Mononuclear cell (primary cell): ENCODE measurements around the gene GLS. TPM values are rescaled to one million over a fixed set of nuclear protein-coding genes. Genes with fewer than 3 reads are reported as not detected.
"Not testable (repeated sequence)": the region's sequence is repeated elsewhere in the genome, so short reads cannot be mapped to it uniquely, and the experiment has no call there.

Experiments
- H3K27me3 ChIP-seq: 2 replicates; pipeline ENCODE4 v1.6.0; 2011; ENCODE audit warnings: low read length, control low read depth; ENCODE audit not compliant: insufficient read depth
- H3K4me1 ChIP-seq: 2 replicates; pipeline ENCODE4 v1.5.1; 2011; ENCODE audit warnings: mild to moderate bottlenecking, low read length, control low read depth; ENCODE audit not compliant: insufficient read depth
- H3K4me3 ChIP-seq: 2 replicates; pipeline ENCODE4 v1.5.1; 2011; ENCODE audit warnings: mild to moderate bottlenecking, low read length, moderate library complexity
- H3K9me3 ChIP-seq: 2 replicates; pipeline ENCODE4 v1.5.1; 2011; ENCODE audit warnings: low read depth, mild to moderate bottlenecking, control low read depth, low read length
- total RNA-seq: library from RNA; depleted of rRNA; stranded (reverse); fragments of >200 nt; gene quantifications from one replicate; pipeline ENCODE4 v1.2.3, GENCODE V29; 2012

The GLS gene
- total RNA-seq, 1 donor: 256 TPM

GRCh38 chr2:190867832-190868231, 12.8 kb upstream of the GLS start:
- Histone ChIP-seq H3K4me1 (no peaks in the 10 kb centered on the region), H3K27me3 (no peaks in the 10 kb centered on the region), H3K4me3 (no peak overlapping the region), H3K9me3 (no peaks in the 10 kb centered on the region)

GRCh38 chr2:190869721-190870120, 10.9 kb upstream of the GLS start:
- no peak overlapping the region for H3K4me3 ChIP-seq
- no peaks in the 10 kb centered on the region for H3K9me3 ChIP-seq
- H3K4me1 ChIP-seq: no peaks in the 10 kb centered on the region
- H3K27me3 ChIP-seq: no peaks in the 10 kb centered on the region

GRCh38 chr2:190873451-190873850, 7.2 kb upstream of the GLS start:
- not testable (repeated sequence) for H3K9me3 ChIP-seq, H3K4me3 ChIP-seq, H3K27me3 ChIP-seq
- H3K4me1 ChIP-seq: peaks cover 13% of the 10 kb centered on the region

- no peak overlapping the region for H3K4me3 ChIP-seq
- H3K9me3 ChIP-seq: no peaks in the 10 kb centered on the region
- H3K27me3 ChIP-seq: no peaks in the 10 kb centered on the region
- H3K4me1 ChIP-seq: peaks cover 20% of the 10 kb centered on the region
Observed at GRCh38 chr2:190875891-190876290, 4.7 kb upstream of the GLS start.

GRCh38 chr2:190876631-190877030, 4.0 kb upstream of the GLS start:
- Histone ChIP-seq H3K27me3 (no peaks in the 10 kb centered on the region), H3K4me3 (no peak overlapping the region), H3K4me1 (peaks cover 20% of the 10 kb centered on the region), H3K9me3 (no peaks in the 10 kb centered on the region)

- Histone ChIP-seq H3K9me3 (no peaks in the 10 kb centered on the region), H3K27me3 (no peaks in the 10 kb centered on the region), H3K4me1 (peaks cover 20% of the 10 kb centered on the region), H3K4me3 (no peak overlapping the region)
Observed at GRCh38 chr2:190877436-190877835, 3.2 kb upstream of the GLS start.

GRCh38 chr2:190879474-190880377, 895 bp upstream of the GLS start:
- H3K4me3 ChIP-seq: peak overlapping the region; percentile 79
- peaks cover 35% of the 10 kb centered on the region for H3K4me1 ChIP-seq
- no peaks in the 10 kb centered on the region for H3K9me3 ChIP-seq
- H3K27me3 ChIP-seq: no peaks in the 10 kb centered on the region

- Histone ChIP-seq H3K4me3 (peak overlapping the region; percentile 79), H3K4me1 (peaks cover 37% of the 10 kb centered on the region), H3K9me3 (no peaks in the 10 kb centered on the region), H3K27me3 (no peaks in the 10 kb centered on the region)
Observed at GRCh38 chr2:190881084-190881597, 520 bp downstream of the GLS start.

- peaks cover 42% of the 10 kb centered on the region for H3K4me1 ChIP-seq
- H3K9me3 ChIP-seq: no peaks in the 10 kb centered on the region
- H3K4me3 ChIP-seq: peak overlapping the region; percentile 79
- no peaks in the 10 kb centered on the region for H3K27me3 ChIP-seq
Observed at GRCh38 chr2:190881598-190882410, 1.2 kb downstream of the GLS start.

GRCh38 chr2:190882411-190882766, 1.8 kb downstream of the GLS start:
- peaks cover 37% of the 10 kb centered on the region for H3K4me1 ChIP-seq
- H3K9me3 ChIP-seq: no peaks in the 10 kb centered on the region
- peak overlapping the region; percentile 79 for H3K4me3 ChIP-seq
- H3K27me3 ChIP-seq: no peaks in the 10 kb centered on the region

GRCh38 chr2:190882856-190883582, 2.4 kb downstream of the GLS start:
- Histone ChIP-seq H3K27me3 (no peaks in the 10 kb centered on the region), H3K4me3 (peak overlapping the region; percentile 79), H3K9me3 (no peaks in the 10 kb centered on the region), H3K4me1 (peaks cover 35% of the 10 kb centered on the region)

- H3K4me1 ChIP-seq: peaks cover 37% of the 10 kb centered on the region
- not testable (repeated sequence) for H3K27me3 ChIP-seq, H3K4me3 ChIP-seq, H3K9me3 ChIP-seq
Observed at GRCh38 chr2:190885844-190886243, 5.2 kb downstream of the GLS start.

- Histone ChIP-seq H3K4me1 (peaks cover 41% of the 10 kb centered on the region), H3K9me3 (no peaks in the 10 kb centered on the region), H3K4me3 (no peak overlapping the region), H3K27me3 (no peaks in the 10 kb centered on the region)
Observed at GRCh38 chr2:190887089-190887488, 6.5 kb downstream of the GLS start.

- H3K4me3 ChIP-seq: no peak overlapping the region
- no peaks in the 10 kb centered on the region for H3K27me3 ChIP-seq
- no peaks in the 10 kb centered on the region for H3K9me3 ChIP-seq
- H3K4me1 ChIP-seq: peaks cover 33% of the 10 kb centered on the region
Observed at GRCh38 chr2:190888449-190888848, 7.8 kb downstream of the GLS start.
